RWPE2 (cell line): ENCODE data around the gene EBLN2.

Source experiments
- ATAC-seq: fragments of 200-7000 bp; cut with Tn5 transposase; 3 replicates; pipeline ENCODE4 v1.9.1; 2021; ENCODE audit warnings: low read depth
- DNase-seq: peaks from one replicate; pipeline ENCODE4 v3.0.0-alpha.2; 2020; ENCODE audit warnings: low spot score
- H3K27ac ChIP-seq: fragments of 450-650 bp; 2 replicates; pipeline ENCODE4 v1.5.1; 2017; ENCODE audit warnings: mild to moderate bottlenecking; ENCODE audit not compliant: poor library complexity, severe bottlenecking
- H3K27me3 ChIP-seq: fragments of 250-450 bp; sonication (Bioruptor Pico); 2 replicates; pipeline ENCODE4 v1.5.1; 2021; ENCODE audit warnings: mild to moderate bottlenecking, moderate library complexity; ENCODE audit not compliant: insufficient read depth, poor library complexity, severe bottlenecking
- H3K36me3 ChIP-seq: fragments of 250-450 bp; sonication (Bioruptor Pico); 2 replicates; pipeline ENCODE4 v1.5.1; 2020; ENCODE audit warnings: low read depth, mild to moderate bottlenecking, moderate library complexity
- H3K4me1 ChIP-seq: fragments of 250-450 bp; sonication (Bioruptor Pico); 2 replicates; pipeline ENCODE4 v1.5.1; 2021; ENCODE audit warnings: mild to moderate bottlenecking, moderate library complexity; ENCODE audit not compliant: insufficient read depth, poor library complexity, severe bottlenecking
- H3K4me3 ChIP-seq: fragments of 250-450 bp; sonication (Bioruptor Pico); 2 replicates; pipeline ENCODE4 v1.5.1; 2021; ENCODE audit warnings: mild to moderate bottlenecking, moderate library complexity; ENCODE audit not compliant: severe bottlenecking
- H3K9me3 ChIP-seq: fragments of 250-450 bp; sonication (Bioruptor Pico); 2 replicates; pipeline ENCODE4 v1.5.1; 2021; ENCODE audit warnings: mild to moderate bottlenecking, moderate library complexity; ENCODE audit not compliant: severe bottlenecking
- TF ChIP-seq, protein P1 (sequence below): fragments of 450-650 bp; IDR thresholded peaks from one replicate; pipeline ENCODE4 v1.5.1; 2017; ENCODE audit warnings: mild to moderate bottlenecking, moderate library complexity; ENCODE audit not compliant: poor library complexity, severe bottlenecking

Gene EBLN2

DNA sequence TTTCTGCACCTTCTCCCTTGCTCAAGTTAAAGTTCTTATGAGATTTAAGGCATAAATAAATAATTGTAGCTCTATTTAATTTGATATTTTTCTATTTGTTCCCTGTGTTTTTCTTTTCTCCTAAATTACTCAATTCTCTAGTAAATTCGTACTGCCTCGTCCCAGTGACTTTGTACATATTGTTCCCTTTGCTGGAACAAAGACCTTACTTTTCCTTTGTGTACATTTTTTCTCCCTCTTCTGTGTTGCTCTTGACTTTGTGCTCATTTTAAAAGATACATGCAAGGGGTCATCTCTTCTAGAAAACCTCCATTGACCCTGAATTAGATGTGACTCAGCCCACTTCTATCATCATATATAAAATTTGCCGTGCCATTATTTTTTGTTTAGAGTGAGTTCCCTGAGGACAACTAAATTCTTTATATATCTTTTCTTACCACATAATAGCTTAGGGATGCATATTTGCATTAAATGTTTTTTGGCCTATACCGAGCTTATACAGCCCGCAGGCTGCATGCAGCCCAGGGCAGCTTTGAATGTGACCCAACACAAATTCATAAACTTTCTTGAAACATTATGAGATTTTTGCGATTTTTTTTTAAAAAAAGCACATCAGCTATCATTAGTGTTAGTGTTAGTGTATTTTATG, 35.2 kb upstream of the EBLN2 start:
- peaks cover 23% of the 10 kb centered on the region for H3K4me1 ChIP-seq
- H3K9me3 ChIP-seq = no peaks in the 10 kb centered on the region
- H3K27me3 ChIP-seq = no peaks in the 10 kb centered on the region
- H3K4me3 ChIP-seq = no peak overlapping the region
- peaks cover 3% of the 10 kb centered on the region; the same call in 1 of the 2 replicates for H3K36me3 ChIP-seq
- H3K27ac ChIP-seq = no peak overlapping the region
- DNase-seq (no peak), ATAC-seq (no peak)
- TF ChIP-seq, protein P1, sequence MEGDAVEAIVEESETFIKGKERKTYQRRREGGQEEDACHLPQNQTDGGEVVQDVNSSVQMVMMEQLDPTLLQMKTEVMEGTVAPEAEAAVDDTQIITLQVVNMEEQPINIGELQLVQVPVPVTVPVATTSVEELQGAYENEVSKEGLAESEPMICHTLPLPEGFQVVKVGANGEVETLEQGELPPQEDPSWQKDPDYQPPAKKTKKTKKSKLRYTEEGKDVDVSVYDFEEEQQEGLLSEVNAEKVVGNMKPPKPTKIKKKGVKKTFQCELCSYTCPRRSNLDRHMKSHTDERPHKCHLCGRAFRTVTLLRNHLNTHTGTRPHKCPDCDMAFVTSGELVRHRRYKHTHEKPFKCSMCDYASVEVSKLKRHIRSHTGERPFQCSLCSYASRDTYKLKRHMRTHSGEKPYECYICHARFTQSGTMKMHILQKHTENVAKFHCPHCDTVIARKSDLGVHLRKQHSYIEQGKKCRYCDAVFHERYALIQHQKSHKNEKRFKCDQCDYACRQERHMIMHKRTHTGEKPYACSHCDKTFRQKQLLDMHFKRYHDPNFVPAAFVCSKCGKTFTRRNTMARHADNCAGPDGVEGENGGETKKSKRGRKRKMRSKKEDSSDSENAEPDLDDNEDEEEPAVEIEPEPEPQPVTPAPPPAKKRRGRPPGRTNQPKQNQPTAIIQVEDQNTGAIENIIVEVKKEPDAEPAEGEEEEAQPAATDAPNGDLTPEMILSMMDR = no peak

DNA sequence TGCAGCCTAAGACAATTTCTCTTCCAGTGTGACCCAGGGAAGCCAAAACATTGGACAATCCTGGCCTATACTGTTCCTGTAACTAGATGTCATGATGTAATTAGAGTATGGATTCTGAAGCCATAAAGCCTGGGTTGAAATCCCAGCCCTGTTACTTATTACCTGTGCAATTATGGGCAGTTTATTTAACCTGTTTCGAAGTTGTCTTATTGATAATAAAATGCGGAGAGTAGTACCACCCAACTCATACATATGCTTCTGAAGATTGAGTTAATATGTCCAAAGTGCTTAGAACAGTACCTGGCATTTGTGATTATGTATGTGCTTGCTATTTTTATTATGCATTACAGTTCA, 34.7 kb upstream of the EBLN2 start:
- no peaks in the 10 kb centered on the region for H3K9me3 ChIP-seq
- H3K4me1 ChIP-seq = peaks cover 23% of the 10 kb centered on the region
- TF ChIP-seq, protein P1 = no peak
- ATAC-seq (no peak), DNase-seq (no peak)
- no peaks in the 10 kb centered on the region for H3K27me3 ChIP-seq
- no peak overlapping the region for H3K4me3 ChIP-seq
- no peak overlapping the region for H3K27ac ChIP-seq
- H3K36me3 ChIP-seq = peaks cover 3% of the 10 kb centered on the region; the same call in 1 of the 2 replicates

DNA sequence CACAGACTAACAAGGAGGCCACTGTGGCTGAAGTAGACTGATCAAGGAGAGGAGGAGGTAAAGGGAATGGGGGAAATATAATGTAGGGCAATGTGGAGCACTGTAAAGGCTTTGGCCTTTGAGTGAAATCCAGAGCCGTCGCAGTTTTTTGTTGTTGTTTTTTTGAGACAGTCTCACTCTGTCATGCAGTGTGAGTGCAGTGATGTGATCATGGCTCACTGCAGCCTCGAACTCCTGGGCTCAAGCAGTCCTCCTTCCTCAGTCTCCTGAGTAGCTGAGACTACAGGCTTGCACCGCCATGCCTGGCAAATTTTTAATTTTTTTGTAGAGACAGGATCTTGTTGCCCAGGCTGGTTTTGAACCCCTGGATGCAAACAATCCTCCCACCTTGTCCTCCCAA, 32.7 kb upstream of the EBLN2 start:
- peaks cover 19% of the 10 kb centered on the region for H3K4me1 ChIP-seq
- H3K4me3 ChIP-seq = no peak overlapping the region
- peak overlapping the region; percentile 30 for H3K27ac ChIP-seq
- no peaks in the 10 kb centered on the region for H3K9me3 ChIP-seq
- no peak for DNase-seq
- H3K27me3 ChIP-seq = no peaks in the 10 kb centered on the region
- H3K36me3 ChIP-seq = no peaks in the 10 kb centered on the region
- ATAC-seq = no peak; the same call in 2 of the 3 replicates
- TF ChIP-seq, protein P1 = no peak

DNA sequence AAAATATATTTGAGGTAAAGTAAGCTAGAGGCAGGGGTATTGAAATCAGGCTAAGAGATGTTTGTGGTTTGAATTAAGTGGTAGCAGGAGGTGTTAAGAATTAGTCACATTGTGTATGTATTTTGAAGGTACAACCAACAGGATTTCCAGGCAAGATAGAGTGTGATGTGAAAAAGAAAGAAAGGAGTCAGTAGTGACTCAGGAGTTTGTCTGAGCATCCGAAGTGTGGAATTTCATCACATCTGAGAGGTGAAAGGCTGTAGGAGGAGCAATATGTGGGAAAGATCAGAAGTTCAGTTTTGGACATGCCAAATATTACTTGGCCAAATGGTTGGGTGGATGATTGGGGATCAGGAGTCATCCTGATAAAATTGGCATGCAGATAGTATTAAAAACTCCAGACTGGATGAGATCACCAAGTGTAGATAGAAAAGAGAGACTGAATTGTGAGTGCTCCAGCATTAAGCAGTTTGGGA, 32.1 kb upstream of the EBLN2 start:
- H3K4me1 ChIP-seq = peaks cover 13% of the 10 kb centered on the region
- H3K9me3 ChIP-seq = no peaks in the 10 kb centered on the region
- TF ChIP-seq, protein P1 = no peak
- H3K4me3 ChIP-seq = no peak overlapping the region
- no peaks in the 10 kb centered on the region for H3K36me3 ChIP-seq
- H3K27me3 ChIP-seq = no peaks in the 10 kb centered on the region
- peak; percentile 90 for ATAC-seq
- peak overlapping the region; percentile 30 for H3K27ac ChIP-seq
- no peak for DNase-seq

DNA sequence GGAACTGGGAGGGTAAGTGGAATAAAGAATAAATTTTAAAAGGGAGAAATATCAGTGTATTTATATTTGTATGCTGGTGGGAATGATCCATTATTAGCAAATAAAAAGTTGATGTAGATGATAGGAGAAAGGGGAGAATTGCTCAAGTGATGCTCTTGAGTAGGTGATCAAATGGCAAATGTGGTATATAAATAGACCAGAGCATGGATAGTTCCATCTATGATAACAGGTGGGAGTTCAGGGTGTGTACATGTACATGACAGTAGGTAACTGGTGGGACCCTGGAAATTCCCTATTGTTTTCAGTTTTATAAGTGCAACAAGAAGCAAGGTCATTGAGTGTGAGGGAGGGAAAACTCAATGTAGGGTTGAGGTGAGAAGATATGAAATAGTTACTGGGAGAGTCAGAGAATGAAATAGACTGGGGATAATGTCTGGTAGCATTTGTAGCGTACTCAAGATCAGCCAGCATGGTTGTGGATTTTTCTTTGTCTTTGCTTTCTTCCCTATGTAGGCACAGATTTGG, 31.3 kb upstream of the EBLN2 start:
- H3K4me3 ChIP-seq = no peak overlapping the region
- no peak for ATAC-seq
- H3K9me3 ChIP-seq = no peaks in the 10 kb centered on the region
- H3K27ac ChIP-seq = peak overlapping the region; percentile 30
- H3K27me3 ChIP-seq = no peaks in the 10 kb centered on the region
- H3K4me1 ChIP-seq = peaks cover 8% of the 10 kb centered on the region
- no peak for DNase-seq
- H3K36me3 ChIP-seq = no peaks in the 10 kb centered on the region
- TF ChIP-seq, protein P1 = no peak
